Measurements from ENCODE around the gene PPP4R1. TPM values are rescaled to one million over a fixed set of nuclear protein-coding genes. Genes with fewer than 3 reads are reported as not detected.

PPP4R1 gene
- polyA plus RNA-seq, 1 donor (not counting 4 experiments of a cell fraction or from before 2014, with no cell fraction given): 200 TPM

GRCh38 chr18:9609190-9609589 is 5.2 kb downstream of the PPP4R1 start:
- Histone ChIP-seq H4K20me1 (ENCODE audit: control insufficient read depth, extremely low read depth, insufficient read depth, low read length) (peaks cover 31% of the 10 kb centered on the region), H3K9me1 (ENCODE audit: control insufficient read depth, extremely low read depth, insufficient read depth, low read length) (peaks cover 8% of the 10 kb centered on the region), H3K4me3 (ENCODE audit: control insufficient read depth in 2 of 3, extremely low read depth in 1 of 3, insufficient read depth in 2 of 3, low read depth in 1 of 3, low read length in 3 of 3) (peak overlapping the region in 2 of 3 experiments; percentile 15 to 33), H2AFZ (ENCODE audit: control insufficient read depth, low read length) (no peak overlapping the region), H3K4me1 (ENCODE audit: control insufficient read depth, extremely low read depth, insufficient read depth, low read length) (peaks cover 55% of the 10 kb centered on the region), H3K27ac (ENCODE audit: control insufficient read depth, insufficient read depth, low read length) (peak overlapping the region; percentile 59), H3K36me3 (ENCODE audit: control insufficient read depth in 2 of 2, extremely low read depth in 1 of 2, insufficient read depth in 2 of 2, low read length in 2 of 2) (peaks cover 6 to 23% of the 10 kb centered on the region in 2 experiments), H3K79me2 (ENCODE audit: control insufficient read depth, insufficient read depth, low read length) (peaks cover 99% of the 10 kb centered on the region), H3K9me3 (ENCODE audit: control insufficient read depth, low read depth, low read length) (no peaks in the 10 kb centered on the region), H3K4me2 (ENCODE audit: control insufficient read depth, extremely low read depth, insufficient read depth, low read depth, low read length) (peak overlapping the region; percentile 69), H3K27me3 (ENCODE audit: control insufficient read depth, extremely low read depth, insufficient read depth, low read length) (no peaks in the 10 kb centered on the region), H3K9ac (ENCODE audit: control insufficient read depth, extremely low read depth, insufficient read depth, low read length) (peak overlapping the region; percentile 34)
- TF ChIP-seq EZH2 (IDR thresholded peaks at IDR 0.05; ENCODE audit: low read length) (no peak), CTCF (optimal IDR thresholded peaks at IDR 0.05 in 1 of 3, IDR thresholded peaks at IDR 0.05 in 1 of 3, conservative IDR thresholded peaks at IDR 0.05 in 1 of 3; ENCODE audit: extremely low read depth in 1 of 3, insufficient read depth in 2 of 3, low read length in 3 of 3) (no peak)
- dilution Hi-C loops (cut with MboI; ENCODE audit: extremely low pct_ligation_motif_present, low sequenced_read_pairs): no loop called here
- FAIRE-seq: no peak
- DNase-seq (ENCODE audit: low read depth, low spot score): no peak

- H2AFZ ChIP-seq (ENCODE audit: control insufficient read depth, low read length): no peak overlapping the region
- no peak for FAIRE-seq
- H3K9me3 ChIP-seq (ENCODE audit: control insufficient read depth, low read depth, low read length): no peaks in the 10 kb centered on the region
- dilution Hi-C loops (cut with MboI; ENCODE audit: extremely low pct_ligation_motif_present, low sequenced_read_pairs): no loop called here
- H3K27ac ChIP-seq (ENCODE audit: control insufficient read depth, insufficient read depth, low read length): peak overlapping the region; percentile 3
- TF ChIP-seq EZH2 (IDR thresholded peaks at IDR 0.05; ENCODE audit: low read length) (no peak), CTCF (optimal IDR thresholded peaks at IDR 0.05 in 1 of 3, IDR thresholded peaks at IDR 0.05 in 1 of 3, conservative IDR thresholded peaks at IDR 0.05 in 1 of 3; ENCODE audit: extremely low read depth in 1 of 3, insufficient read depth in 2 of 3, low read length in 3 of 3) (no peak)
- peak overlapping the region; percentile 69 for H3K4me2 ChIP-seq (ENCODE audit: control insufficient read depth, extremely low read depth, insufficient read depth, low read depth, low read length)
- peaks cover 100% of the 10 kb centered on the region for H3K79me2 ChIP-seq (ENCODE audit: control insufficient read depth, insufficient read depth, low read length)
- H3K27me3 ChIP-seq (ENCODE audit: control insufficient read depth, extremely low read depth, insufficient read depth, low read length): no peaks in the 10 kb centered on the region
- H3K9me1 ChIP-seq (ENCODE audit: control insufficient read depth, extremely low read depth, insufficient read depth, low read length): peaks cover 8% of the 10 kb centered on the region
- peaks cover 6 to 23% of the 10 kb centered on the region in 2 experiments for H3K36me3 ChIP-seq (ENCODE audit: control insufficient read depth in 2 of 2, extremely low read depth in 1 of 2, insufficient read depth in 2 of 2, low read length in 2 of 2)
- H4K20me1 ChIP-seq (ENCODE audit: control insufficient read depth, extremely low read depth, insufficient read depth, low read length): peaks cover 33% of the 10 kb centered on the region
- peaks cover 55% of the 10 kb centered on the region for H3K4me1 ChIP-seq (ENCODE audit: control insufficient read depth, extremely low read depth, insufficient read depth, low read length)
- DNase-seq (ENCODE audit: low read depth, low spot score): no peak
- H3K9ac ChIP-seq (ENCODE audit: control insufficient read depth, extremely low read depth, insufficient read depth, low read length): peak overlapping the region; percentile 34
- peak overlapping the region in 2 of 3 experiments; percentile 15 to 33 for H3K4me3 ChIP-seq (ENCODE audit: control insufficient read depth in 2 of 3, extremely low read depth in 1 of 3, insufficient read depth in 2 of 3, low read depth in 1 of 3, low read length in 3 of 3)
Observed at GRCh38 chr18:9608728-9609127, 5.6 kb downstream of the PPP4R1 start.

Measured in keratinocyte (primary cell).